Activated CD8-positive, alpha-beta memory T cell treated with anti-CD3 and anti-CD28 coated beads, Interleukin-2, amount 10 ng/mL, durations not matched to agents 7 days and 5 days (primary cell): ENCODE measurements around the gene YTHDF2. TPM values are rescaled to one million over a fixed set of nuclear protein-coding genes. Genes with fewer than 3 reads are reported as not detected.

Experiments
- ATAC-seq: fragments of 150-1000 bp; cut with Tn5 transposase; one replicate; pipeline ENCODE4 v1.10.0; 2021; ENCODE audit warnings: moderate library complexity
- CTCF ChIA-PET: fragments of 350-600 bp; sonication (Branson Sonifier 250); formaldehyde crosslinking; loops from one replicate; lab custom pipeline; 2021; ENCODE audit warnings: antibody characterized with exemption; lab: Charles Lee
- DNase-seq: peaks from one replicate; pipeline ENCODE4 v3.0.0-alpha.2; 2020
- H3K27ac Mint-ChIP-seq: one replicate; pipeline ENCODE4 v1.8.0; 2021; ENCODE audit warnings: mild to moderate bottlenecking, mixed read lengths
- H3K27me3 Mint-ChIP-seq: one replicate; pipeline ENCODE4 v1.8.0; 2021; ENCODE audit warnings: mixed read lengths
- H3K36me3 Mint-ChIP-seq: one replicate; pipeline ENCODE4 v1.8.0; 2021; ENCODE audit warnings: mild to moderate bottlenecking, mixed read lengths
- H3K4me1 Mint-ChIP-seq: one replicate; pipeline ENCODE4 v1.8.0; 2021; ENCODE audit warnings: mixed read lengths
- H3K4me3 Mint-ChIP-seq: one replicate; pipeline ENCODE4 v1.8.0; 2021; ENCODE audit warnings: mild to moderate bottlenecking, moderate library complexity, mixed read lengths
- H3K9me3 Mint-ChIP-seq: one replicate; pipeline ENCODE4 v1.8.0; 2022; ENCODE audit warnings: low read depth, mixed read lengths
- total RNA-seq, 2 experiments: library from RNA; stranded (reverse); gene quantifications; one replicate each; pipeline ENCODE4 v1.2.3, GENCODE V29; 2021

YTHDF2 gene
- total RNA-seq, 2 experiments from 2014 or later = 65.0 to 81.8 TPM

- H3K36me3 Mint-ChIP-seq = no peaks in the 10 kb centered on the region
- H3K27ac Mint-ChIP-seq = no peak within 1 kb of the TSS
- CTCF ChIA-PET = no interaction called here
- DNase-seq (no peak), ATAC-seq (peak; percentile 23)
- H3K4me1 Mint-ChIP-seq = peaks cover 3% of the 10 kb centered on the region
- no peak within 1 kb of the TSS for H3K4me3 Mint-ChIP-seq
- no peaks in the 10 kb centered on the region for H3K9me3 Mint-ChIP-seq
- peaks cover 68% of the 10 kb centered on the region for H3K27me3 Mint-ChIP-seq
Measured at GRCh38 chr1:28811766-28812668, 75.3 kb downstream of the YTHDF2 start, which contains the start of gene OPRD1. Gene OPRD1, plus strand, starts transcription at chr1:28812170. Its CDS starts 214 bp downstream, at chr1:28812384.

GRCh38 chr1:28812669-28813468 lies 76.1 kb downstream of the YTHDF2 start:
- Mint-ChIP-seq H3K27ac (no peak overlapping the region), H3K27me3 (peaks cover 67% of the 10 kb centered on the region), H3K4me3 (no peak overlapping the region), H3K4me1 (peaks cover 3% of the 10 kb centered on the region), H3K36me3 (no peaks in the 10 kb centered on the region), H3K9me3 (no peaks in the 10 kb centered on the region)
- CTCF ChIA-PET = no interaction called here
- ATAC-seq (no peak), DNase-seq (no peak)

GRCh38 chr1:28813931-28814465 lies 77.3 kb downstream of the YTHDF2 start:
- no peak overlapping the region for H3K27ac Mint-ChIP-seq
- no peaks in the 10 kb centered on the region for H3K36me3 Mint-ChIP-seq
- no peak for ATAC-seq
- H3K4me1 Mint-ChIP-seq = peaks cover 3% of the 10 kb centered on the region
- H3K27me3 Mint-ChIP-seq = peaks cover 65% of the 10 kb centered on the region
- no peaks in the 10 kb centered on the region for H3K9me3 Mint-ChIP-seq
- no peak for DNase-seq
- no peak overlapping the region for H3K4me3 Mint-ChIP-seq
- CTCF ChIA-PET = no interaction called here

GRCh38 chr1:28815533-28816185 lies 78.9 kb downstream of the YTHDF2 start:
- Mint-ChIP-seq H3K4me3 (no peak overlapping the region), H3K27ac (no peak overlapping the region), H3K9me3 (no peaks in the 10 kb centered on the region), H3K4me1 (peaks cover 3% of the 10 kb centered on the region), H3K36me3 (no peaks in the 10 kb centered on the region), H3K27me3 (peaks cover 51% of the 10 kb centered on the region)
- peak; percentile 48 for DNase-seq
- CTCF ChIA-PET = interaction anchor here (0.9 kb wide), 1 partner anchor 61 kb away, joined by 5 read pairs; no protein-coding TSS in a partner anchor
- no peak for ATAC-seq

- ATAC-seq = no peak
- CTCF ChIA-PET = no interaction called here
- Mint-ChIP-seq H3K4me3 (no peak overlapping the region), H3K9me3 (no peaks in the 10 kb centered on the region), H3K27ac (no peak overlapping the region), H3K36me3 (no peaks in the 10 kb centered on the region), H3K27me3 (peaks cover 40% of the 10 kb centered on the region), H3K4me1 (peaks cover 2% of the 10 kb centered on the region)
- DNase-seq = no peak
Measured at GRCh38 chr1:28817133-28817532, 80.4 kb downstream of the YTHDF2 start.

GRCh38 chr1:28819020-28819419 lies 82.3 kb downstream of the YTHDF2 start:
- Mint-ChIP-seq H3K4me1 (peaks cover 2% of the 10 kb centered on the region), H3K4me3 (no peak overlapping the region), H3K9me3 (no peaks in the 10 kb centered on the region), H3K27me3 (peaks cover 23% of the 10 kb centered on the region), H3K36me3 (no peaks in the 10 kb centered on the region), H3K27ac (no peak overlapping the region)
- DNase-seq (no peak), ATAC-seq (no peak)
- CTCF ChIA-PET = no interaction called here

Other genes starting within 250 kb of the YTHDF2 start
- gene RCC1, start 230.9 kb upstream of the YTHDF2 start, total RNA-seq = 10 to 100 TPM; 61.4 to 77.6 TPM
- 10 to 100 TPM; 52.8 to 55.2 TPM for gene TRNAU1AP, start 183.9 kb upstream of the YTHDF2 start, total RNA-seq
- not detected for gene RAB42, start 144.7 kb upstream of the YTHDF2 start, total RNA-seq
- 10 to 100 TPM; 30.4 to 33.0 TPM for gene TAF12, start 93.9 kb upstream of the YTHDF2 start, total RNA-seq
- gene RNU11, start 88.3 kb upstream of the YTHDF2 start, total RNA-seq = not detected
- gene GMEB1, start 68.2 kb upstream of the YTHDF2 start, total RNA-seq = 10 to 100 TPM; 33.0 to 38.2 TPM
- gene OPRD1, start 75.2 kb downstream of the YTHDF2 start, total RNA-seq = not detected
- 10 to 100 TPM; 73.7 to 83.8 TPM for gene EPB41, start 177.6 kb downstream of the YTHDF2 start, total RNA-seq